Measurements from ENCODE around the gene SLC18B1. TPM values are rescaled to one million over a fixed set of nuclear protein-coding genes. Genes with fewer than 3 reads are reported as not detected.
A peak's percentile ranks its signal among the peaks of the same experiment; 100 is the strongest.

Gene SLC18B1
- total and polyA plus RNA-seq, 2 experiments from 2014 or later = 12.6 to 18.7 TPM

GRCh38 chr6:132795461-132795860 is 3.0 kb downstream of the SLC18B1 start:
- TF ChIP-seq CTCF (IDR thresholded peaks at IDR 0.05; ENCODE audit: low read depth, low read length) = no peak
- peaks cover 5% of the 10 kb centered on the region for H3K36me3 ChIP-seq
- no peaks in the 10 kb centered on the region for H3K27me3 ChIP-seq
- DNase-seq (ENCODE audit: low read depth in 1 of 2, low spot score in 1 of 2) = no peak
- H3K4me1 ChIP-seq (ENCODE audit: low read depth) = no peaks in the 10 kb centered on the region
- no peak overlapping the region for H3K4me3 ChIP-seq
- H3K27ac ChIP-seq = no peak overlapping the region
- H3K9me3 ChIP-seq (ENCODE audit: low read depth) = no peaks in the 10 kb centered on the region

DNA sequence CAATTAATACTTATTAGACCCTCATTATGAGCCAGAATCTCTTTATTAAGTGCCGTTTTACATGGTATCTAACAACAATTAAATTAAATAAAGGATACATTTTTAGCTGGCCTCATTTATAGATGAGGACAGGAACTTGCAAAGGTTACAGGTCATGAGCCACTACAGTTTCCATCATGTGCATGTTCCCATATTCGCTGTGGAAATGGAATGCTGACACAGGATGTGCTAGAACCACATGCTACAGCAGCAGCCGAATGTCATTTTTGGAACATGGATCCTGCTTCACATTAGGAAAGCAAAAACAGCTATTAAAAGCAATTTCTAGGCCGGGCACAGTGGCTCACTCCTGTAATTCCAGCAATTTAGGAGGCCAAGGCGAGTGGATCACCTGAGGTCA is 5.9 kb downstream of the SLC18B1 start:
- no peaks in the 10 kb centered on the region for H3K27me3 ChIP-seq
- peaks cover 10% of the 10 kb centered on the region for H3K36me3 ChIP-seq
- H3K4me1 ChIP-seq (ENCODE audit: low read depth) = no peaks in the 10 kb centered on the region
- no peak overlapping the region for H3K4me3 ChIP-seq
- no peak overlapping the region for H3K27ac ChIP-seq
- no peak for TF ChIP-seq CTCF (IDR thresholded peaks at IDR 0.05; ENCODE audit: low read depth, low read length)
- no peaks in the 10 kb centered on the region for H3K9me3 ChIP-seq (ENCODE audit: low read depth)
- DNase-seq (ENCODE audit: low read depth in 1 of 2, low spot score in 1 of 2) = no peak

GRCh38 chr6:132790450-132790849 is 8.0 kb downstream of the SLC18B1 start:
- DNase-seq (ENCODE audit: low read depth in 1 of 2, low spot score in 1 of 2) = peak in 1 of 2 donors; percentile 5
- Histone ChIP-seq H3K4me3 (no peak overlapping the region), H3K27ac (no peak overlapping the region), H3K4me1 (ENCODE audit: low read depth) (no peaks in the 10 kb centered on the region), H3K36me3 (peaks cover 10% of the 10 kb centered on the region), H3K27me3 (no peaks in the 10 kb centered on the region), H3K9me3 (ENCODE audit: low read depth) (no peaks in the 10 kb centered on the region)
- no peak for TF ChIP-seq CTCF (IDR thresholded peaks at IDR 0.05; ENCODE audit: low read depth, low read length)

DNA sequence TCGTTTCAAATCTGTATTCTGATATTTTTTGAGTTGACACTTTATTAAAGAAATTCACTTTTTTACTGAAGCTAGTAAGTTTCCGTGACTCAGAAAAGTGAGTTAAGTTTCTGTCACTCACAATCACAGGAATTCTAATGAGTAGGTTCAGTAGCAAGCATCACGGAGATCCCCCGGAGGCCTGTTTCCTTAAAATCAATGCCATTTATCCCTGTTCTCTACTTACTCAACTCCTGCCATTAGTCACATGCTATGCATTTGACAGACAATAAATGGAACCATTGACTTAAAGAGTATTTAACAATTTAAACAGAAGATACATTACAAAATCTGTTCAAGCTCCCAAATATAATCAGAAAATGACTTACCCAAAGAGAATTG is 9.1 kb downstream of the SLC18B1 start:
- peaks cover 10% of the 10 kb centered on the region for H3K36me3 ChIP-seq
- no peaks in the 10 kb centered on the region for H3K4me1 ChIP-seq (ENCODE audit: low read depth)
- no peaks in the 10 kb centered on the region for H3K9me3 ChIP-seq (ENCODE audit: low read depth)
- no peak overlapping the region for H3K27ac ChIP-seq
- H3K4me3 ChIP-seq = no peak overlapping the region
- no peaks in the 10 kb centered on the region for H3K27me3 ChIP-seq
- DNase-seq (ENCODE audit: low read depth in 1 of 2, low spot score in 1 of 2) = no peak
- no peak for TF ChIP-seq CTCF (IDR thresholded peaks at IDR 0.05; ENCODE audit: low read depth, low read length)

- no peak for TF ChIP-seq CTCF (IDR thresholded peaks at IDR 0.05; ENCODE audit: low read depth, low read length)
- Histone ChIP-seq H3K9me3 (ENCODE audit: low read depth) (no peaks in the 10 kb centered on the region), H3K27me3 (no peaks in the 10 kb centered on the region), H3K4me1 (ENCODE audit: low read depth) (no peaks in the 10 kb centered on the region), H3K27ac (no peak overlapping the region), H3K4me3 (no peak overlapping the region), H3K36me3 (peaks cover 10% of the 10 kb centered on the region)
- DNase-seq (ENCODE audit: low read depth in 1 of 2, low spot score in 1 of 2) = no peak
Observed at GRCh38 chr6:132788658-132789395, 9.6 kb downstream of the SLC18B1 start.
